Neural progenitor cell (in vitro differentiated cells): Measurements from ENCODE around the gene OMA1. TPM values are rescaled to one million over a fixed set of nuclear protein-coding genes. Genes with fewer than 3 reads are reported as not detected.

Experiments
- DNase-seq: peaks from one replicate; pipeline ENCODE4 v3.0.0-alpha.2; 2016; ENCODE audit warnings: low spot score
- H2AFZ ChIP-seq: fragments of 200-600 bp; sonication (generic); replicated peaks from 2 replicates; pipeline ENCODE4 v1.6.1; 2016; ENCODE audit warnings: antibody characterized with exemption
- H3F3A ChIP-seq: fragments of 200-600 bp; sonication (generic); 2 replicates; pipeline ENCODE4 v1.6.1; 2016; ENCODE audit warnings: antibody characterized with exemption, low read depth
- H3K27ac ChIP-seq: fragments of 200-600 bp; sonication (generic); 2 replicates; pipeline ENCODE4 v1.5.1; 2016; ENCODE audit warnings: mild to moderate bottlenecking
- H3K27me3 ChIP-seq: fragments of 200-600 bp; sonication (generic); 2 replicates; pipeline ENCODE4 v1.6.1; 2016; ENCODE audit warnings: mild to moderate bottlenecking, moderate library complexity
- H3K36me3 ChIP-seq: fragments of 200-600 bp; sonication (generic); 2 replicates; pipeline ENCODE4 v1.5.1; 2016
- H3K4me1 ChIP-seq: fragments of 200-600 bp; sonication (generic); 2 replicates; pipeline ENCODE4 v1.6.1; 2016; ENCODE audit warnings: mixed run types
- H3K4me2 ChIP-seq: fragments of 200-600 bp; sonication (generic); 2 replicates; pipeline ENCODE4 v1.6.1; 2016
- H3K4me3 ChIP-seq: fragments of 200-600 bp; sonication (generic); 2 replicates; pipeline ENCODE4 v1.5.1; 2016
- H3K79me2 ChIP-seq: fragments of 200-600 bp; sonication (generic); 2 replicates; pipeline ENCODE4 v1.6.1; 2016; ENCODE audit warnings: low read depth
- H3K9ac ChIP-seq: fragments of 200-600 bp; sonication (generic); 2 replicates; pipeline ENCODE4 v1.6.1; 2016
- H3K9me3 ChIP-seq: fragments of 200-600 bp; sonication (generic); 2 replicates; pipeline ENCODE4 v1.5.1; 2016; ENCODE audit warnings: low read depth
- H4K20me1 ChIP-seq: fragments of 200-600 bp; sonication (generic); 2 replicates; pipeline ENCODE4 v1.6.1; 2016; ENCODE audit warnings: low read depth
- H3K27ac Mint-ChIP-seq: 3 replicates; pipeline ENCODE4 v1.8.0; 2021; ENCODE audit warnings: mixed read lengths
- H3K27me3 Mint-ChIP-seq: 2 replicates; pipeline ENCODE4 v1.8.0; 2022; ENCODE audit warnings: low read depth, mild to moderate bottlenecking, inconsistent platforms, moderate library complexity, mixed read lengths; ENCODE audit not compliant: insufficient read depth
- H3K36me3 Mint-ChIP-seq: 3 replicates; pipeline ENCODE4 v1.8.0; 2021; ENCODE audit warnings: mixed read lengths
- H3K4me1 Mint-ChIP-seq: 3 replicates; pipeline ENCODE4 v1.8.0; 2021; ENCODE audit warnings: mixed read lengths
- H3K4me3 Mint-ChIP-seq: 3 replicates; pipeline ENCODE4 v1.8.0; 2021; ENCODE audit warnings: mild to moderate bottlenecking, moderate library complexity, mixed read lengths
- H3K9me3 Mint-ChIP-seq: 3 replicates; pipeline ENCODE4 v1.8.0; 2020; ENCODE audit warnings: mixed read lengths
- EZH2 ChIP-seq: fragments of 200-600 bp; sonication (generic); IDR thresholded peaks from 2 replicates; pipeline ENCODE4 v1.6.1; 2017; ENCODE audit warnings: antibody characterized with exemption, mild to moderate bottlenecking, moderate library complexity
- EZH2phosphoT487 ChIP-seq: fragments of 200-600 bp; sonication (generic); IDR thresholded peaks from 2 replicates; pipeline ENCODE4 v1.6.1; 2017; ENCODE audit warnings: antibody characterized with exemption
- total RNA-seq: library from RNA; depleted of rRNA; stranded (reverse); fragments of >200 nt; gene quantifications from 2 replicates; pipeline ENCODE4 v1.2.3, GENCODE V29; 2015; ENCODE audit warnings: low replicate concordance
- TF ChIP-seq, protein P1 (sequence below): fragments of 200-600 bp; sonication (generic); IDR thresholded peaks from 2 replicates; pipeline ENCODE4 v1.5.1; 2017; ENCODE audit warnings: antibody characterized with exemption, mild to moderate bottlenecking

OMA1 gene
- total RNA-seq, 1 donor from 2014 or later: 19.8 TPM

DNA sequence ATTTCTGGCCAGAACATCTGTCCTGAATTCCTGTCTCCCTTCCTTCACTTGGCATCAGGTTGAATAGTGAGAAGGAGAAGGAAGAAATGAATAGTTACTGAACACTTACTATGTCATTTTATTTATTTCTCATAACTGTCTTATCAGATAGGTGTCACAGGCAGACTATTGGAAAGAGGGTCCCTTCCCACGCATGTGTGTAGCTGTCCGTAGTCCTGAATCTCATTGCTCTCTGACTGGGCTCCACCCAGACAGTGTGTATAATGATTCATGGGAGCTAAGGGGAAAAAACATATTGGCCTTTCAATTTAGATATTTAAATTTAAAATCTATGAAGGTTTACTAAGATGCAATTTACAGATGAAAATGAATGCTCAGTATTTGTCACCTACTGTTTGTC is 86.1 kb downstream of the OMA1 start:
- H3K36me3 Mint-ChIP-seq: no peaks in the 10 kb centered on the region
- no peaks in the 10 kb centered on the region for H3K9me3 ChIP-seq
- H2AFZ ChIP-seq: no peak overlapping the region
- H3K27ac ChIP-seq: no peak overlapping the region
- H3K27me3 ChIP-seq: no peaks in the 10 kb centered on the region
- H3K4me1 Mint-ChIP-seq: peaks cover 13% of the 10 kb centered on the region
- H3K27me3 Mint-ChIP-seq: peaks cover 8% of the 10 kb centered on the region
- no peaks in the 10 kb centered on the region for H3K4me1 ChIP-seq
- H3K4me3 Mint-ChIP-seq: no peak overlapping the region
- no peak for TF ChIP-seq EZH2phosphoT487
- no peak for TF ChIP-seq EZH2
- TF ChIP-seq, protein P1, sequence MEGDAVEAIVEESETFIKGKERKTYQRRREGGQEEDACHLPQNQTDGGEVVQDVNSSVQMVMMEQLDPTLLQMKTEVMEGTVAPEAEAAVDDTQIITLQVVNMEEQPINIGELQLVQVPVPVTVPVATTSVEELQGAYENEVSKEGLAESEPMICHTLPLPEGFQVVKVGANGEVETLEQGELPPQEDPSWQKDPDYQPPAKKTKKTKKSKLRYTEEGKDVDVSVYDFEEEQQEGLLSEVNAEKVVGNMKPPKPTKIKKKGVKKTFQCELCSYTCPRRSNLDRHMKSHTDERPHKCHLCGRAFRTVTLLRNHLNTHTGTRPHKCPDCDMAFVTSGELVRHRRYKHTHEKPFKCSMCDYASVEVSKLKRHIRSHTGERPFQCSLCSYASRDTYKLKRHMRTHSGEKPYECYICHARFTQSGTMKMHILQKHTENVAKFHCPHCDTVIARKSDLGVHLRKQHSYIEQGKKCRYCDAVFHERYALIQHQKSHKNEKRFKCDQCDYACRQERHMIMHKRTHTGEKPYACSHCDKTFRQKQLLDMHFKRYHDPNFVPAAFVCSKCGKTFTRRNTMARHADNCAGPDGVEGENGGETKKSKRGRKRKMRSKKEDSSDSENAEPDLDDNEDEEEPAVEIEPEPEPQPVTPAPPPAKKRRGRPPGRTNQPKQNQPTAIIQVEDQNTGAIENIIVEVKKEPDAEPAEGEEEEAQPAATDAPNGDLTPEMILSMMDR: no peak
- peak; percentile 54 for DNase-seq
- H3K79me2 ChIP-seq: no peaks in the 10 kb centered on the region
- no peaks in the 10 kb centered on the region for H4K20me1 ChIP-seq
- no peak overlapping the region for H3K9ac ChIP-seq
- H3K27ac Mint-ChIP-seq: no peak overlapping the region
- H3F3A ChIP-seq: no peaks in the 10 kb centered on the region
- H3K9me3 Mint-ChIP-seq: peaks cover 2% of the 10 kb centered on the region
- no peak overlapping the region for H3K4me2 ChIP-seq
- H3K4me3 ChIP-seq: no peak overlapping the region
- H3K36me3 ChIP-seq: no peaks in the 10 kb centered on the region

DNA sequence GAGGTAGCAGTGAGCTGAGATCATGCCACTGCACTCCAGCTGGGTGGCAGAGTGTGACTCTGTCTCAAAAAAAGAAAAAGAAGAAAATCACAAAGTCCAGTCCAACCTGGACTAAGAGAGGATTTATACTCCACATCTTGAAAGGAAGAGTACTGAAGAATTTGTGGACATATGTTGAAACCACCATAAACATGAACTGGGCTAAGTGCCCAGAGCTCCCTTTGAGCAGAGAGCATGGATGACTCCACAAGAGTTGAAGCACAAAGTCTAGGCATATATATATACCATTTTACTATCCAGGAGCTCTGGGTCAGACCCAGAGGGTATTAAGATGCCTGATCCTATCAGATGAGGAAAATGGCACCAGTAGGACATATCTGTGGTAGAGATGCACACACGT is 86.6 kb downstream of the OMA1 start:
- Histone ChIP-seq H3F3A (no peaks in the 10 kb centered on the region), H3K27ac (no peak overlapping the region), H3K36me3 (no peaks in the 10 kb centered on the region), H3K9ac (no peak overlapping the region), H2AFZ (no peak overlapping the region), H3K9me3 (no peaks in the 10 kb centered on the region), H3K27me3 (no peaks in the 10 kb centered on the region), H4K20me1 (no peaks in the 10 kb centered on the region), H3K4me2 (no peak overlapping the region), H3K4me1 (peaks cover under 1% of the 10 kb centered on the region), H3K79me2 (no peaks in the 10 kb centered on the region), H3K4me3 (no peak overlapping the region)
- Mint-ChIP-seq H3K27ac (no peak overlapping the region), H3K27me3 (peaks cover 8% of the 10 kb centered on the region), H3K36me3 (no peaks in the 10 kb centered on the region), H3K9me3 (peaks cover 2% of the 10 kb centered on the region), H3K4me3 (no peak overlapping the region), H3K4me1 (peaks cover 17% of the 10 kb centered on the region)
- no peak for DNase-seq
- TF ChIP-seq EZH2phosphoT487 (no peak), EZH2 (no peak)
- TF ChIP-seq, protein P1: no peak

DNA sequence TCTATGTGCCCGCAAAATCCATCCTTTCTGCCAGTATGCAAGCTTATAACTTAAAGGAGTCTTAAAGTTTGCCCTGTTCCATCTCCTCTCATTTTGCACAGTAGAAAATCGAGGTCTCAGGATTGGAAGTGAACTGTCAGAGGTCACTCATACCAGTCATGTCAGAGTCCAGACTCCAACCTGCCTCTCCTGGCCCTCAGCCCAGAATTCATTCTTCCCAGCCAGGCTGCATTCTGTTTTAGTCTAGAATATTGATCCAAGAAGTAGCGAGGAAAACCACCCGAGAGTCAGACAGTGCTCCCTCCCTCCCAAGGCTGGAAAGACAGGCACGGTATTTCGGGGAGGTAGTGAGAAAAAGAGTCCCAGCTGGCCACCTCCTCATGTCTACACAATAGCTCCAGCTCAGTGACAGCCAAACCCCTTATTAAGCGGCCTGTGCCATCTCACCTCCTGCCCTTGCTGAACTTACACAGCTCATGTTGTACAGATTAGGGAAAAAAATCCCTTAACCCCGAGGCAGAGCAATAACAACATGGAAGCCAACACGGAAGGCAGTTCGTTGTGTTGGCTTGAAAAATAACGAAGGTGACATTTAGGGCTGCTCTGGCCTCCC is 89.4 kb downstream of the OMA1 start:
- Histone ChIP-seq H2AFZ (no peak overlapping the region), H3K27me3 (no peaks in the 10 kb centered on the region), H4K20me1 (no peaks in the 10 kb centered on the region), H3K4me2 (no peak overlapping the region), H3F3A (no peaks in the 10 kb centered on the region), H3K36me3 (no peaks in the 10 kb centered on the region), H3K9ac (no peak overlapping the region), H3K27ac (no peak overlapping the region), H3K4me1 (peaks cover 20% of the 10 kb centered on the region), H3K79me2 (no peaks in the 10 kb centered on the region), H3K4me3 (no peak overlapping the region), H3K9me3 (no peaks in the 10 kb centered on the region)
- Mint-ChIP-seq H3K4me3 (no peak overlapping the region), H3K27ac (no peak overlapping the region), H3K27me3 (peaks cover 11% of the 10 kb centered on the region), H3K4me1 (peaks cover 23% of the 10 kb centered on the region), H3K36me3 (no peaks in the 10 kb centered on the region), H3K9me3 (peaks cover 2% of the 10 kb centered on the region)
- DNase-seq: no peak
- TF ChIP-seq EZH2 (no peak), EZH2phosphoT487 (no peak)
- TF ChIP-seq, protein P1: no peak
